ENCODE data around the gene DHX34.

- TF ChIP-seq MYC (IDR thresholded peaks at IDR 0.05; ENCODE audit: low read depth, low read length), result no peak
- no peak for TF ChIP-seq MYC (CRISPR knock-in tag; IDR thresholded peaks at IDR 0.05; ENCODE audit: borderline replicate concordance, low read depth)
- TF ChIP-seq CTCF (IDR thresholded peaks at IDR 0.05 in 2 of 3, conservative IDR thresholded peaks at IDR 0.05 in 1 of 3; ENCODE audit: insufficient read depth in 2 of 3, low read depth in 1 of 3, low read length in 3 of 3), result no peak
- no peak for TF ChIP-seq ZFP30 (CRISPR knock-in tag; IDR thresholded peaks at IDR 0.05; ENCODE audit: borderline replicate concordance)
- no peak for TF ChIP-seq ZBTB49 (CRISPR knock-in tag; IDR thresholded peaks at IDR 0.05; ENCODE audit: borderline replicate concordance)
- TF ChIP-seq TCF7L2 (IDR thresholded peaks at IDR 0.05; ENCODE audit: low read depth, low read length), result no peak
- TF ChIP-seq CHCHD3 (CRISPR knock-in tag; IDR thresholded peaks at IDR 0.05), result no peak
- no peak for TF ChIP-seq PHF20 (IDR thresholded peaks at IDR 0.05; ENCODE audit: partially characterized antibody)
- TF ChIP-seq MCM2 (IDR thresholded peaks at IDR 0.05; ENCODE audit: low read depth), result no peak
- TF ChIP-seq EP300 (IDR thresholded peaks at IDR 0.05; ENCODE audit: low read length), result no peak
- no peak for TF ChIP-seq ZNF134 (CRISPR knock-in tag; conservative IDR thresholded peaks at IDR 0.05)
- TF ChIP-seq ID3 (CRISPR knock-in tag; IDR thresholded peaks at IDR 0.05), result no peak
- TF ChIP-seq ID3 (tag; IDR thresholded peaks at IDR 0.05), result no peak
- TF ChIP-seq SP2 (IDR thresholded peaks at IDR 0.05; ENCODE audit: extremely low read depth, low read depth, low read length, poor library complexity, severe bottlenecking), result no peak
Measured at GRCh38 chr19:47406711-47407416, 57.7 kb downstream of the DHX34 start.
